Fibroblast of pulmonary artery (primary cell): ENCODE measurements around the gene CARNS1.

Experiments used
- DNase-seq: peaks from one replicate; pipeline ENCODE4 v3.0.0-alpha.2; 2010; ENCODE audit warnings: low read depth
- H3K4me3 ChIP-seq: replicated peaks from 2 replicates; pipeline ENCODE4 v1.5.1; 2011; ENCODE audit warnings: low read depth, mild to moderate bottlenecking, control low read depth, low read length, moderate library complexity
- CTCF ChIP-seq: IDR thresholded peaks from 2 replicates; pipeline ENCODE4 v1.5.1; 2011; ENCODE audit warnings: mild to moderate bottlenecking, control low read depth, low read length, inconsistent platforms; ENCODE audit errors: missing control alignments

Gene CARNS1

GRCh38 chr11:67404515-67405195 lies 10.8 kb upstream of the CARNS1 start:
- no peak overlapping the region for H3K4me3 ChIP-seq
- no peak for TF ChIP-seq CTCF

GRCh38 chr11:67405196-67405567 lies 10.3 kb upstream of the CARNS1 start:
- no peak for TF ChIP-seq CTCF
- H3K4me3 ChIP-seq: no peak overlapping the region

More at GRCh38 chr11:67404515-67405195, 10.8 kb upstream of the CARNS1 start:
- no peak for DNase-seq

GRCh38 chr11:67405688-67406339 lies 9.7 kb upstream of the CARNS1 start:
- DNase-seq: no peak
- H3K4me3 ChIP-seq: no peak overlapping the region
- TF ChIP-seq CTCF: no peak

More at GRCh38 chr11:67405196-67405567, 10.3 kb upstream of the CARNS1 start:
- no peak for DNase-seq

- no peak overlapping the region for H3K4me3 ChIP-seq
- no peak for DNase-seq
- no peak for TF ChIP-seq CTCF
Observed at GRCh38 chr11:67406420-67406968, 9.0 kb upstream of the CARNS1 start.

- DNase-seq: no peak
- no peak for TF ChIP-seq CTCF
- no peak overlapping the region for H3K4me3 ChIP-seq
Observed at GRCh38 chr11:67406969-67407687, 8.3 kb upstream of the CARNS1 start.

GRCh38 chr11:67407688-67408163 lies 7.8 kb upstream of the CARNS1 start:
- H3K4me3 ChIP-seq: no peak overlapping the region
- no peak for DNase-seq
- TF ChIP-seq CTCF: no peak
